Osteocyte (in vitro differentiated cells): ENCODE data around the gene SAMM50. TPM values are rescaled to one million over a fixed set of nuclear protein-coding genes. Genes with fewer than 3 reads are reported as not detected.

Experiments used
- DNase-seq: peaks from one replicate; pipeline ENCODE4 v3.0.0; 2021; ENCODE audit warnings: mixed read lengths; ENCODE audit not compliant: unreplicated experiment; ENCODE audit errors: extremely low spot score
- H3K27ac Mint-ChIP-seq: one replicate; pipeline ENCODE4 v1.8.0; 2021; ENCODE audit warnings: mild to moderate bottlenecking, mixed read lengths; ENCODE audit not compliant: unreplicated experiment
- H3K27me3 Mint-ChIP-seq: one replicate; pipeline ENCODE4 v1.8.0; 2021; ENCODE audit warnings: mixed read lengths; ENCODE audit not compliant: unreplicated experiment
- H3K36me3 Mint-ChIP-seq: one replicate; pipeline ENCODE4 v1.8.0; 2021; ENCODE audit warnings: mixed read lengths; ENCODE audit not compliant: unreplicated experiment
- H3K4me1 Mint-ChIP-seq: one replicate; pipeline ENCODE4 v1.8.0; 2021; ENCODE audit warnings: mixed read lengths; ENCODE audit not compliant: unreplicated experiment
- H3K4me3 Mint-ChIP-seq: one replicate; pipeline ENCODE4 v1.8.0; 2021; ENCODE audit warnings: mild to moderate bottlenecking, moderate library complexity, mixed read lengths; ENCODE audit not compliant: unreplicated experiment
- H3K9me3 Mint-ChIP-seq: one replicate; pipeline ENCODE4 v1.8.0; 2021; ENCODE audit warnings: mixed read lengths; ENCODE audit not compliant: unreplicated experiment
- total RNA-seq: library from RNA; stranded (reverse); gene quantifications from 2 replicates; pipeline ENCODE4 v1.2.1, GENCODE V29; 2021
- TF ChIP-seq, protein P1 (sequence below): fragments of 200-600 bp; sonication (generic); IDR thresholded peaks from 2 replicates; pipeline ENCODE4 v1.5.0; 2021; ENCODE audit warnings: antibody characterized with exemption, mild to moderate bottlenecking, moderate library complexity

The SAMM50 gene
- total RNA-seq, 1 donor from 2014 or later = 42.6 TPM

DNA sequence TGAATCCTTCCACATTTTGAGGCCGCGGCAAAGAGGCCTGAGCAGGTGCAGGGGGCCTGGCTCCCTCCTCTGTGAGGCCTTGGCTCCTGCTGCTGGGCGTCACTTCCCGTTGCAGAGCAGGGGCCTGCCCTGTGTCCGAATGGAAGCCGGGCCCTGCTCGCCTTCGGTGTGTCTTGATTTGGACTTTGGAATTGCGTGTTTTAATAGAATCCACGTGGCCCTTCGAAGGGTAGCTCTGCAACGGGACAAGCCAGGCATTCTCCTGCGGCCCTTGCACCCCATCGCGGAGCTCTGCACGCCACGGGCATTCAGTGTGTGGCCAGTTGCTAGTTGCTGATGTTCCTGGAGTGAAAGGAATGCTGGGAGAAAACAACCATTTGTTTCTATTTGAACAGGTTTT is 25.8 kb downstream of the SAMM50 start:
- H3K9me3 Mint-ChIP-seq = no peaks in the 10 kb centered on the region
- H3K27ac Mint-ChIP-seq = no peak overlapping the region
- H3K4me3 Mint-ChIP-seq = no peak overlapping the region
- H3K4me1 Mint-ChIP-seq = no peaks in the 10 kb centered on the region
- H3K36me3 Mint-ChIP-seq = peaks cover 50% of the 10 kb centered on the region
- TF ChIP-seq, protein P1, sequence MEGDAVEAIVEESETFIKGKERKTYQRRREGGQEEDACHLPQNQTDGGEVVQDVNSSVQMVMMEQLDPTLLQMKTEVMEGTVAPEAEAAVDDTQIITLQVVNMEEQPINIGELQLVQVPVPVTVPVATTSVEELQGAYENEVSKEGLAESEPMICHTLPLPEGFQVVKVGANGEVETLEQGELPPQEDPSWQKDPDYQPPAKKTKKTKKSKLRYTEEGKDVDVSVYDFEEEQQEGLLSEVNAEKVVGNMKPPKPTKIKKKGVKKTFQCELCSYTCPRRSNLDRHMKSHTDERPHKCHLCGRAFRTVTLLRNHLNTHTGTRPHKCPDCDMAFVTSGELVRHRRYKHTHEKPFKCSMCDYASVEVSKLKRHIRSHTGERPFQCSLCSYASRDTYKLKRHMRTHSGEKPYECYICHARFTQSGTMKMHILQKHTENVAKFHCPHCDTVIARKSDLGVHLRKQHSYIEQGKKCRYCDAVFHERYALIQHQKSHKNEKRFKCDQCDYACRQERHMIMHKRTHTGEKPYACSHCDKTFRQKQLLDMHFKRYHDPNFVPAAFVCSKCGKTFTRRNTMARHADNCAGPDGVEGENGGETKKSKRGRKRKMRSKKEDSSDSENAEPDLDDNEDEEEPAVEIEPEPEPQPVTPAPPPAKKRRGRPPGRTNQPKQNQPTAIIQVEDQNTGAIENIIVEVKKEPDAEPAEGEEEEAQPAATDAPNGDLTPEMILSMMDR = no peak
- no peak for DNase-seq
- no peaks in the 10 kb centered on the region for H3K27me3 Mint-ChIP-seq

DNA sequence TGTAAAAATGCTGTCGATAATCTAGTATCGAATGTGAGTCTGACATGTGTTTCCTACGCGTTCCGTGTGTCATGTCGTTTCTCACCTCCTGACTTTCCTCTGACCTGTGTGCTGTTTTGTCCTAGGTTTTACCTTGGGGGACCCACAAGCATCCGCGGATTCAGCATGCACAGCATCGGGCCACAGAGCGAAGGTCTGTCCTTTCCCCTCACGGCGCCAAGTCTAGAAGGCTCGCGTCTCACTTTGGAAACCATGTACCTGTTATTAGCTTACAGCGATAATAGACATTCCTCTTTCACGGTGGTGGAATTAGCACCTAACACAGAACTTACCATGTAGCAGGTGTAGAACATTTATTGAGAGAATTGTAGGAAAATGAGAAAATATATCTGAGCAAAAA is 28.6 kb downstream of the SAMM50 start:
- TF ChIP-seq, protein P1 = no peak
- DNase-seq = no peak
- H3K4me3 Mint-ChIP-seq = no peak overlapping the region
- H3K27me3 Mint-ChIP-seq = no peaks in the 10 kb centered on the region
- H3K27ac Mint-ChIP-seq = no peak overlapping the region
- peaks cover 41% of the 10 kb centered on the region for H3K36me3 Mint-ChIP-seq
- H3K4me1 Mint-ChIP-seq = no peaks in the 10 kb centered on the region
- H3K9me3 Mint-ChIP-seq = no peaks in the 10 kb centered on the region

DNA sequence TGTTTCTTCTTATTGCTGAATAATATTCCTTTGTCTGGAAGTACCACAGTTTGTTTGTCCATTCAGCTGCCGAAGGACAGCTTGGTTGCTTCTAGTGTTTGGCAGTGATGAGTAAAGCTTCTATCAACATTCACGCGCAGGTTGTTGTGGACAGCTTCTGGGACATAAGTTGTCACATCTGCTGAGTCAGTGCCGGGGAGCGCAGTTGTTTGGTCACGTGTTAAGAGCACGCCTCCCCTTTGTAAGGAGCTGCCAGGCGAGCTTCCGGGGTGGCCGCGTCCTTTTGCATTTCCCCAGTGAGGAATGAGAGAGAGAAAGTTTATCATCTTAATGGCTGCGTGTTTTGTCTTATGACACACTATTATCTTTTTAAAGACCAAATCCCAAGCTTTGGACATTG is 30.3 kb downstream of the SAMM50 start:
- no peak for DNase-seq
- TF ChIP-seq, protein P1 = no peak
- H3K36me3 Mint-ChIP-seq = peaks cover 35% of the 10 kb centered on the region
- H3K9me3 Mint-ChIP-seq = no peaks in the 10 kb centered on the region
- no peaks in the 10 kb centered on the region for H3K27me3 Mint-ChIP-seq
- H3K4me1 Mint-ChIP-seq = no peaks in the 10 kb centered on the region
- H3K4me3 Mint-ChIP-seq = no peak overlapping the region
- H3K27ac Mint-ChIP-seq = no peak overlapping the region

DNA sequence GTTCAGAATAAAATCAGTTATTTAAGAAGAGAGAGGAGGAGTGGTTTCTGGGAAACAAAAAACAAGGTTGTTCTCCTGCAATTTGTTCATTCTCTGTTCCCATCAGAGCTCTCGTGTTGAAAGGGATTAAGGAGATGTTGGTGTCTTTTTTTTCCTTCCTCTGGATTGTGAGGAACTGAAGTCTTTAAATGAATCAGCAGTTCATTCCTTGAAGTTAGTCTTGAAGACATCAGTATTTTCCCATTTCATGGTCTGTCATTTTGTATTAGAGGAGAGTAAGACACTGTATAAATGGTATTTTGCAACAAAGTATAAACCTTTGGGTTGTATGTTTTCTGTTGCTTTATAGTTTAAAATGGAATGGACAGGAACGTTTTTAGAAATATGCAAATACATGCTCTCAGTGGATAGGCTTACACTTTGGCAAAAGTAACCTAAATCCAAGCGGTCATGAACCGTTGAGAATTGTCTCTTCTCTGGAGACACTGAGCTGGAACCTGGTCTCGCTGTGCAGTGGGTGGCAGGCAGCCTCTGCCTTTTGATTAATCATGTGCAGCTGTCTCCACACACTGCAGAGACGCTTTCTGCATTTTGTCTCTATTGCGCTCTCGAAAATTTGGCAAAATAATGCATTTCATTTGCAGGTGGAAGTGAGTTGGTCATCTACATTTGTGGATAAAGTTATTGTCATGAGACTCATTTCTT is 33.0 kb downstream of the SAMM50 start:
- H3K36me3 Mint-ChIP-seq = peaks cover 42% of the 10 kb centered on the region

DNA sequence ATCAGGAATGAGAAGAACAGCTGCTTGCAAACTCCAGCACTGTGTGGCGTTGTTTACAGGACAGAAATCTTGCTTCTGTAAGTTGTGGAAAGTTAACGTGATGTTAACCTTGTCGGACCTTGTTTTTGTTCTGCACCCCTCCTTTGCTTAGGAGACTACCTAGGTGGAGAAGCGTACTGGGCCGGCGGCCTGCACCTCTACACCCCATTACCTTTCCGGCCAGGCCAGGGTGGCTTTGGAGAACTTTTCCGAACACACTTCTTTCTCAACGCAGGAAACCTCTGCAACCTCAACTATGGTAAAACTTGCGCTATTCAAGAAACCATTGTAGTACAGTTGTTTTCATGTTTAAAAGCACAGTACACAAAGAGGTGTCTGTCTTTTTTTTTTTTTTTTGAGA is 33.7 kb downstream of the SAMM50 start:
- TF ChIP-seq, protein P1 = no peak
- H3K9me3 Mint-ChIP-seq = no peaks in the 10 kb centered on the region
- H3K4me3 Mint-ChIP-seq = no peak overlapping the region
- H3K36me3 Mint-ChIP-seq = peaks cover 40% of the 10 kb centered on the region
- DNase-seq = no peak
- H3K27me3 Mint-ChIP-seq = no peaks in the 10 kb centered on the region
- no peak overlapping the region for H3K27ac Mint-ChIP-seq
- H3K4me1 Mint-ChIP-seq = peaks cover 3% of the 10 kb centered on the region

More for the DNA sequence above, 33.0 kb downstream of the SAMM50 start:
- peaks cover under 1% of the 10 kb centered on the region for H3K4me1 Mint-ChIP-seq
- H3K27ac Mint-ChIP-seq = no peak overlapping the region
- no peaks in the 10 kb centered on the region for H3K27me3 Mint-ChIP-seq
- TF ChIP-seq, protein P1 = no peak
- H3K9me3 Mint-ChIP-seq = no peaks in the 10 kb centered on the region
- no peak for DNase-seq
- H3K4me3 Mint-ChIP-seq = no peak overlapping the region
